Measurements from ENCODE around the gene EFCAB11. TPM values are rescaled to one million over a fixed set of nuclear protein-coding genes. Genes with fewer than 3 reads are reported as not detected.

The EFCAB11 gene
- total and polyA plus RNA-seq, 2 of the 8 experiments (the other 6 are each of a cell fraction or from before 2014, with no cell fraction given), result 6.8 to 12.8 TPM

DNA sequence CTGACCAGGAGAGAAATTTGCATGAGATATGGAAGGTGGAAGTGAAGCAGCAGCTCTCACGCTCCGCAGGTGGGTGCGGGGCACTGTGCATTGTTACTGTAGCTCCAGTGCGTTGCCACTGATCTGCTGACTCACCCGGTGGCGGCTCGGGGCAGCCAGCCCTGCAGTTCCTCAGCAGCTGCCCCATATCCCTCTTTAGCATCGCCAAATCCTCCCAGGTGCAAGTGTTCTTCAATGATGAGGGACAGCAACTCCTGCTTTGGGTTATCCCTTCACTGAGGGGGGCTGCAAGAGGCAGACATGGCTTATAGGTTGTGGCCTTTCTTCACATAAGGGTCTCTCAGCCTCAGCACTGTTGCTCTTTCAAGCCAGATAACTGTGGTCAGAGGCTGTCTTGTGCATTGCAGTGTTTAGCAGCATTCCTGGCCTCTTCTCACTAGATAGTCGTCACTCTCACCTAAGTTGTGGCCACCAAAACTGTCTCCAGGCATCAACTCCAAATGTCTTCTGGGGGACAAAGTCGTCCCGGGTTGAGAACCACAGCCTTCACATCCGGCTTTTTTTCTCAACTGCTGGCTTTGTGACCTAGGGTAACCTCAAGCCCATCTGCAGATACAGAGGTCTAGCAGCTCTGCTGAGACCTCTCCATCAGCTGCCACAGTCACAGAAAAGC is 180.8 kb downstream of the EFCAB11 start:
- ChIA-PET CTCF (ENCODE audit: partially characterized antibody) (interaction anchor here (0.7 kb wide), 1 partner anchor 491 kb away, joined by 3 read pairs; no protein-coding TSS in a partner anchor), POLR2A (ENCODE audit: partially characterized antibody) (interaction anchor here (1.2 kb wide), 1 partner anchor 12 kb away, joined by 4 read pairs; no protein-coding TSS in a partner anchor)
- DNase-seq (ENCODE audit: low read depth in 1 of 2, low spot score in 2 of 2), result peak; percentile 29 to 61
- H2BK5ac ChIP-seq (ENCODE audit: low read depth, low read length), result peak overlapping the region; percentile 16; the same call in 1 of the 2 replicates
- 64% methylated on average over 12 of the region's 12 CpGs; no CpG with 5 or more reads in 1 of the 2 experiments for WGBS, 2 experiments (ENCODE audit: extremely low coverage in 1 of 2, insufficient coverage in 1 of 2, insufficient read length in 1 of 2, insufficient replicate concordance in 2 of 2, low coverage in 1 of 2, low lambda C conversion rate in 2 of 2, missing lambda C conversion rate in 1 of 2)
- peak overlapping the region; percentile 74; the same call in 1 of the 2 replicates for H2AFZ ChIP-seq (ENCODE audit: low read length)
- H3K4me3 ChIP-seq (ENCODE audit: extremely low read depth in 1 of 4, insufficient read depth in 2 of 4, low read depth in 3 of 4, low read length in 4 of 4), result no peak overlapping the region
- H2BK20ac ChIP-seq (ENCODE audit: low read length), result peak overlapping the region; percentile 76
- FAIRE-seq, result peak; percentile 32
- peak overlapping the region; percentile 61; the same call in 1 of the 2 replicates for H3K27ac ChIP-seq (ENCODE audit: low read depth, low read length)
- no peaks in the 10 kb centered on the region for H3K27me3 ChIP-seq (replicated peaks in 1 of 4; ENCODE audit: control insufficient read depth in 3 of 4, extremely low read depth in 1 of 4, insufficient read depth in 3 of 4, low read length in 3 of 4)
- H2BK120ac ChIP-seq (replicated peaks; ENCODE audit: low read depth, low read length), result peak overlapping the region; percentile 94
- peak overlapping the region; percentile 13 to 15; a peak in 3 of 4 replicates for H3K4me2 ChIP-seq (ENCODE audit: insufficient read depth in 1 of 2, low read depth in 2 of 2, low read length in 2 of 2)
- peaks cover 3 to 12% (median 9%) of the 10 kb centered on the region in 4 experiments; a peak in 6 of 7 replicates for H3K4me1 ChIP-seq (replicated peaks in 1 of 4; ENCODE audit: control insufficient read depth in 3 of 4, insufficient read depth in 4 of 4, low read length in 3 of 4)
- no peak overlapping the region for H3K9ac ChIP-seq (replicated peaks in 1 of 4; ENCODE audit: extremely low read depth in 1 of 4, low read depth in 3 of 4, low read length in 3 of 4)
- no peak overlapping the region for H3K14ac ChIP-seq (ENCODE audit: insufficient read length)
- H2BK15ac ChIP-seq (ENCODE audit: low read length), result no peak overlapping the region
- 0 out of 2 replicates have a peak overlapping the region, but pooled peaks have one; percentile 30 for H2AK5ac ChIP-seq (ENCODE audit: low read depth, low read length)
- no peak overlapping the region for H3K56ac ChIP-seq (replicated peaks; ENCODE audit: insufficient read length, low read depth, low read length)
- peak overlapping the region; percentile 6 for H4K5ac ChIP-seq (ENCODE audit: insufficient read length, low read depth, low read length)
- H3K18ac ChIP-seq (ENCODE audit: extremely low read depth, low read length), result peak overlapping the region; percentile 78
- no peak overlapping the region for H4K8ac ChIP-seq (ENCODE audit: extremely low read depth, insufficient read depth, low read length)
- H3K23ac ChIP-seq (ENCODE audit: insufficient read length), result no peak overlapping the region
- no peaks in the 10 kb centered on the region for H4K20me1 ChIP-seq (replicated peaks in 1 of 2; ENCODE audit: control insufficient read depth in 1 of 2, insufficient read depth in 2 of 2, low read length in 2 of 2)
- peak overlapping the region; percentile 30 for H3K4ac ChIP-seq (replicated peaks; ENCODE audit: insufficient read length, low read depth, low read length)
- no peaks in the 10 kb centered on the region; the same call in 1 of the 2 replicates for H3K23me2 ChIP-seq (ENCODE audit: low read depth, low read length)
- no peaks in the 10 kb centered on the region for H3K9me3 ChIP-seq (ENCODE audit: insufficient read depth in 2 of 2, low read depth in 1 of 2, low read length in 1 of 2)
- H4K91ac ChIP-seq (replicated peaks; ENCODE audit: insufficient read length, low read length), result peak overlapping the region; percentile 81
- H3K79me1 ChIP-seq (ENCODE audit: low read depth, low read length), result no peaks in the 10 kb centered on the region
- peak overlapping the region; percentile 93; the same call in 1 of the 2 replicates for H2BK12ac ChIP-seq (ENCODE audit: low read depth, low read length)
- H3K79me2 ChIP-seq (ENCODE audit: control insufficient read depth in 1 of 2, insufficient read depth in 2 of 2, low read length in 2 of 2), result no peaks in the 10 kb centered on the region
- no peaks in the 10 kb centered on the region for H3K36me3 ChIP-seq (ENCODE audit: control insufficient read depth in 2 of 4, insufficient read depth in 4 of 4, low read length in 3 of 4)
- TF ChIP-seq CHD2 (IDR thresholded peaks at IDR 0.05; ENCODE audit: low read length) (no peak), SIN3A (conservative IDR thresholded peaks at IDR 0.05 in 1 of 2, IDR thresholded peaks at IDR 0.05 in 1 of 2; ENCODE audit: low read depth in 1 of 2, low read length in 2 of 2) (no peak), BCL11A (IDR thresholded peaks at IDR 0.05; ENCODE audit: low read depth in 2 of 2, low read length in 2 of 2) (no peak), SUZ12 (IDR thresholded peaks at IDR 0.05; ENCODE audit: low read length) (no peak), CREB1 (IDR thresholded peaks at IDR 0.05) (peak; percentile 50; the same call in 1 of the 2 replicates), HDAC6 (IDR thresholded peaks at IDR 0.05; ENCODE audit: low read depth, low read length) (no peak), CEBPB (IDR thresholded peaks at IDR 0.05; ENCODE audit: low read depth, low read length) (no peak), TAF1 (IDR thresholded peaks at IDR 0.05; ENCODE audit: low read depth, low read length) (no peak)
- TF ChIP-seq, protein P1, sequence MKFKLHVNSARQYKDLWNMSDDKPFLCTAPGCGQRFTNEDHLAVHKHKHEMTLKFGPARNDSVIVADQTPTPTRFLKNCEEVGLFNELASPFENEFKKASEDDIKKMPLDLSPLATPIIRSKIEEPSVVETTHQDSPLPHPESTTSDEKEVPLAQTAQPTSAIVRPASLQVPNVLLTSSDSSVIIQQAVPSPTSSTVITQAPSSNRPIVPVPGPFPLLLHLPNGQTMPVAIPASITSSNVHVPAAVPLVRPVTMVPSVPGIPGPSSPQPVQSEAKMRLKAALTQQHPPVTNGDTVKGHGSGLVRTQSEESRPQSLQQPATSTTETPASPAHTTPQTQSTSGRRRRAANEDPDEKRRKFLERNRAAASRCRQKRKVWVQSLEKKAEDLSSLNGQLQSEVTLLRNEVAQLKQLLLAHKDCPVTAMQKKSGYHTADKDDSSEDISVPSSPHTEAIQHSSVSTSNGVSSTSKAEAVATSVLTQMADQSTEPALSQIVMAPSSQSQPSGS (IDR thresholded peaks at IDR 0.05; ENCODE audit: low read length), result 0 out of 2 replicates have a peak, but pooled peaks have one; percentile 34
- TF ChIP-seq, protein P2, sequence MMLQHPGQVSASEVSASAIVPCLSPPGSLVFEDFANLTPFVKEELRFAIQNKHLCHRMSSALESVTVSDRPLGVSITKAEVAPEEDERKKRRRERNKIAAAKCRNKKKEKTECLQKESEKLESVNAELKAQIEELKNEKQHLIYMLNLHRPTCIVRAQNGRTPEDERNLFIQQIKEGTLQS (IDR thresholded peaks at IDR 0.05; ENCODE audit: insufficient read depth, low read depth, low read length), result no peak
